ENCODE results near the gene SFN. TPM values are rescaled to one million over a fixed set of nuclear protein-coding genes. Genes with fewer than 3 reads are reported as not detected.
"Not testable (repeated sequence)": the region's sequence is repeated elsewhere in the genome, so short reads cannot be mapped to it uniquely, and the experiment has no call there.

The SFN gene
- total RNA-seq, 1 donor: under 0.01 TPM

- Histone ChIP-seq H3K36me3 (ENCODE audit: insufficient read depth, low read length) (no peaks in the 10 kb centered on the region), H3K27ac (ENCODE audit: low read depth, low read length) (peak overlapping the region; percentile 91), H3K79me2 (ENCODE audit: insufficient read depth, low read length) (no peaks in the 10 kb centered on the region), H3K27me3 (ENCODE audit: insufficient read depth, low read length) (no peaks in the 10 kb centered on the region), H2AFZ (ENCODE audit: low read length) (peak overlapping the region; percentile 97), H3K4me2 (ENCODE audit: insufficient read depth, low read length) (peak overlapping the region; percentile 97), H3K4me3 (ENCODE audit: insufficient read depth, low read length) (peak overlapping the region; percentile 86), H3K4me1 (ENCODE audit: insufficient read depth, low read length) (peaks cover 23% of the 10 kb centered on the region), H3K9me3 (ENCODE audit: low read depth, low read length) (no peaks in the 10 kb centered on the region), H4K20me1 (ENCODE audit: insufficient read depth, low read length) (no peaks in the 10 kb centered on the region)
- no peak for TF ChIP-seq CTCF (IDR thresholded peaks at IDR 0.05; ENCODE audit: extremely low read depth, low read depth, low read length)
- DNase-seq (ENCODE audit: insufficient read length, low spot score, missing footprints): peak; percentile 98
Observed at GRCh38 chr1:26864610-26865480, 1.9 kb downstream of the SFN start.

- not testable (repeated sequence) for H3K4me3 ChIP-seq (ENCODE audit: insufficient read depth, low read length); H3K9me3 ChIP-seq (ENCODE audit: low read depth, low read length); H3K27me3 ChIP-seq (ENCODE audit: insufficient read depth, low read length); H3K27ac ChIP-seq (ENCODE audit: low read depth, low read length); H3K4me2 ChIP-seq (ENCODE audit: insufficient read depth, low read length); H3K4me1 ChIP-seq (ENCODE audit: insufficient read depth, low read length); H4K20me1 ChIP-seq (ENCODE audit: insufficient read depth, low read length); H2AFZ ChIP-seq (ENCODE audit: low read length); H3K79me2 ChIP-seq (ENCODE audit: insufficient read depth, low read length)
- peaks cover 23% of the 10 kb centered on the region for H3K36me3 ChIP-seq (ENCODE audit: insufficient read depth, low read length)
- DNase-seq (ENCODE audit: insufficient read length, low spot score, missing footprints): peak; percentile 49
Observed at GRCh38 chr1:26873097-26873496, 10.1 kb downstream of the SFN start.

GRCh38 chr1:26874896-26875295, 11.9 kb downstream of the SFN start:
- no peak for DNase-seq (ENCODE audit: insufficient read length, low spot score, missing footprints)
- no peak overlapping the region for H3K4me3 ChIP-seq (ENCODE audit: insufficient read depth, low read length)
- H3K36me3 ChIP-seq (ENCODE audit: insufficient read depth, low read length): peaks cover 37% of the 10 kb centered on the region
- peaks cover 2% of the 10 kb centered on the region for H3K79me2 ChIP-seq (ENCODE audit: insufficient read depth, low read length)
- no peak for TF ChIP-seq CTCF (IDR thresholded peaks at IDR 0.05; ENCODE audit: extremely low read depth, low read depth, low read length)
- H3K27ac ChIP-seq (ENCODE audit: low read depth, low read length): no peak overlapping the region
- H4K20me1 ChIP-seq (ENCODE audit: insufficient read depth, low read length): no peaks in the 10 kb centered on the region
- no peaks in the 10 kb centered on the region for H3K27me3 ChIP-seq (ENCODE audit: insufficient read depth, low read length)
- H2AFZ ChIP-seq (ENCODE audit: low read length): no peak overlapping the region
- no peaks in the 10 kb centered on the region for H3K4me1 ChIP-seq (ENCODE audit: insufficient read depth, low read length)
- H3K9me3 ChIP-seq (ENCODE audit: low read depth, low read length): no peaks in the 10 kb centered on the region
- H3K4me2 ChIP-seq (ENCODE audit: insufficient read depth, low read length): no peak overlapping the region

- no peak overlapping the region for H3K4me3 ChIP-seq (ENCODE audit: insufficient read depth, low read length)
- H3K79me2 ChIP-seq (ENCODE audit: insufficient read depth, low read length): peaks cover 2% of the 10 kb centered on the region
- no peaks in the 10 kb centered on the region for H3K9me3 ChIP-seq (ENCODE audit: low read depth, low read length)
- H3K27me3 ChIP-seq (ENCODE audit: insufficient read depth, low read length): no peaks in the 10 kb centered on the region
- H3K4me1 ChIP-seq (ENCODE audit: insufficient read depth, low read length): no peaks in the 10 kb centered on the region
- H3K4me2 ChIP-seq (ENCODE audit: insufficient read depth, low read length): no peak overlapping the region
- H3K36me3 ChIP-seq (ENCODE audit: insufficient read depth, low read length): peaks cover 57% of the 10 kb centered on the region
- DNase-seq (ENCODE audit: insufficient read length, low spot score, missing footprints): no peak
- H2AFZ ChIP-seq (ENCODE audit: low read length): no peak overlapping the region
- no peaks in the 10 kb centered on the region for H4K20me1 ChIP-seq (ENCODE audit: insufficient read depth, low read length)
- no peak for TF ChIP-seq CTCF (IDR thresholded peaks at IDR 0.05; ENCODE audit: extremely low read depth, low read depth, low read length)
- H3K27ac ChIP-seq (ENCODE audit: low read depth, low read length): no peak overlapping the region
Observed at GRCh38 chr1:26877326-26877725, 14.4 kb downstream of the SFN start.

Data from osteoblast (primary cell).